Measurements from ENCODE around the gene C1QTNF3. TPM values are rescaled to one million over a fixed set of nuclear protein-coding genes. Genes with fewer than 3 reads are reported as not detected.

Gene C1QTNF3
- total RNA-seq, 2 donors from 2014 or later: 2.7 to 4.6 TPM

DNA sequence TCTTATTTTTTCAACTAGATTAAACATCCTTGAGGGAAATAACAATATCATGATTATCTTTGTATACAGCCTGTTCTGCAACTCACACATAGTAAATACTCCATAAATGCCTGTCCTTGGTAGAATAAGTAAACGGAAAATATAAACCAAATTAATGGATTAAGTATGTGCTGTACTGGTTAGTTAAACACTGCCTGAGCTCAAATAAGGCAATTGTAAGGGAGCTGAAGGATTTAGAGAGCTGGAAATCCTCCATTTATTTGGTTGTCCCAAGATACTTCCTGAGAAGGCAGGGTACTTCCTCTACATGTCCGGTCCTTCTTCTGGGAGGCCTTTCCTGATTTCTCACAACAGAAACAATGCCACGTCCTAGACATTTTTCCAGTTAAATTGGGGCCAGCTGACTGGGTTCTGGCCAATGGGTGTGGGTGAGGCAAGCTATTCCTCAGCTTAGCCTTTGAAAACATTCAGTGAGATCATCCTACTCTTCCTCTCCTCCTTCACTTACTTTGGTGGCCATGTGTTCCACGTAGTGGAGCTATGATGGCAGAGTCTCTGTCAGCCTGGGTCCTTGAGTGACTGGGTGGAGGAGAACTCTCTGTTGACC lies 8.5 kb upstream of the C1QTNF3 start:
- H3K9ac ChIP-seq (ENCODE audit: low read depth in 2 of 2, low read length in 2 of 2): no peak overlapping the region
- H3K4me3 ChIP-seq: no peak overlapping the region
- intact Hi-C loops (cut with DNase I): no loop called here

DNA sequence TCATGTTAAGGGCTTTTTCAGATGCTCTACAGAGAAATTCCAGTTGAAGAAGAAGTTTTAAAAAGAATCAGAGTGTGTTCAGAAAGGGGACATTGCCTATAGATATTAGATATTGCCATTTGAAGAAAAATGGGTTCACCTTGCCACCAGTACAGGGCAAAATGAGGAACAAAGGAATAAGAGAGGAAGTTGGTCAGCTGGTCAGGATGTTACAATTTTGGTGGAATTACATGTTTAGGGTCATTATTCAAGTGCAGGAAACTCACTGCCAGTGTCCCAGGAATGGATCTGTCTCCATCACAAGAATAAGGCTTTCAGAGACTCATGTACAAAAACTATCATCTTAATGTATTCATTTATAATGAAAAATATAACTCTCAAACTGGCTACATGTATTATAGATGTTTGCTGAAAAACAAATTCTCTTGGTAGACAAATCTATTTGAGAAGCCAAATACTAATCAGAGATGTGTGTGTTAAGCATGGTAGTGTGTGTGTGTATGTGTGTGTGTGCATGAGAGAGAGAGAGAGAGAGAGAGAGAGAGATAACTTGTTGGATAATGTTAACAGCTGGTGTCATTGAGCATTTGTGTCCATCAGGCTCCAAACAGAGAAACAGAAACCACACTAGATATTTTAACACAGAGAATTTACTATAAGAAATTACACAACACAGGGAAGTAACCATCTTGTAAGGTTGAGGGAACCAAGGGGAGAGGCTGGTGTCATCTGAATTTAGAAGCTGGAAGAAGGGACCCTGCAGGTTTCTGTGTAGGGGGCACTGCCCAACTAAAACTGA lies 5.0 kb upstream of the C1QTNF3 start:
- Histone ChIP-seq H3K4me3 (no peak overlapping the region), H3K9me3 (no peaks in the 10 kb centered on the region), H3K36me3 (no peaks in the 10 kb centered on the region), H3K9ac (ENCODE audit: low read depth in 2 of 2, low read length in 2 of 2) (no peak overlapping the region), H3K4me1 (no peaks in the 10 kb centered on the region), H3K27me3 (no peaks in the 10 kb centered on the region), H3K27ac (no peak overlapping the region)
- DNase-seq: no peak
- intact Hi-C loops (cut with DNase I): no loop called here
- TF ChIP-seq, protein P1, sequence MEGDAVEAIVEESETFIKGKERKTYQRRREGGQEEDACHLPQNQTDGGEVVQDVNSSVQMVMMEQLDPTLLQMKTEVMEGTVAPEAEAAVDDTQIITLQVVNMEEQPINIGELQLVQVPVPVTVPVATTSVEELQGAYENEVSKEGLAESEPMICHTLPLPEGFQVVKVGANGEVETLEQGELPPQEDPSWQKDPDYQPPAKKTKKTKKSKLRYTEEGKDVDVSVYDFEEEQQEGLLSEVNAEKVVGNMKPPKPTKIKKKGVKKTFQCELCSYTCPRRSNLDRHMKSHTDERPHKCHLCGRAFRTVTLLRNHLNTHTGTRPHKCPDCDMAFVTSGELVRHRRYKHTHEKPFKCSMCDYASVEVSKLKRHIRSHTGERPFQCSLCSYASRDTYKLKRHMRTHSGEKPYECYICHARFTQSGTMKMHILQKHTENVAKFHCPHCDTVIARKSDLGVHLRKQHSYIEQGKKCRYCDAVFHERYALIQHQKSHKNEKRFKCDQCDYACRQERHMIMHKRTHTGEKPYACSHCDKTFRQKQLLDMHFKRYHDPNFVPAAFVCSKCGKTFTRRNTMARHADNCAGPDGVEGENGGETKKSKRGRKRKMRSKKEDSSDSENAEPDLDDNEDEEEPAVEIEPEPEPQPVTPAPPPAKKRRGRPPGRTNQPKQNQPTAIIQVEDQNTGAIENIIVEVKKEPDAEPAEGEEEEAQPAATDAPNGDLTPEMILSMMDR (IDR thresholded peaks at IDR 0.05): no peak

More for the DNA sequence above, 8.5 kb upstream of the C1QTNF3 start:
- Histone ChIP-seq H3K9me3 (no peaks in the 10 kb centered on the region), H3K27ac (no peak overlapping the region), H3K4me1 (no peaks in the 10 kb centered on the region), H3K27me3 (no peaks in the 10 kb centered on the region), H3K36me3 (no peaks in the 10 kb centered on the region)
- DNase-seq: no peak
- TF ChIP-seq, protein P1 (IDR thresholded peaks at IDR 0.05): no peak

DNA sequence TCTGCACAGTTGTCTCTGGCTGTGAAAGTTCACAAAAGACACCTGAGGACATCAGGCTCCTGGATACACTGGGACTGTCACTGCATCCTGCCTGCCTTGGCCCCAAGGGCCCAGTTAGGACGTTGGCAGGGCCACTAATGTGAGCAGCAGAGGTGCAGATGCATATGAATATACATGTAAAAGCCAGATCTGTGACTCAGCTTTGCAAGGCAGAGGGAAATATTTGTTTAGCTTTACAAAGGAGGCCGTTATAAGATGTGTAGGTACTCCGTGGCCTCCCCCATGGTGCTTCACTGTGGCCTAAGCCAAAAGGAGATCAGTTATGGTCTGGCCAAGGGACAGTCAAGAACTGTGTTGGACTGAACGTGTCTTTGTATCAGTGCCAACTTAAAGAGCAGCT lies 4.1 kb upstream of the C1QTNF3 start:
- H3K9me3 ChIP-seq: no peaks in the 10 kb centered on the region
- no peak overlapping the region for H3K4me3 ChIP-seq
- intact Hi-C loops (cut with DNase I): no loop called here
- H3K9ac ChIP-seq (ENCODE audit: low read depth in 2 of 2, low read length in 2 of 2): no peak overlapping the region
- TF ChIP-seq, protein P1 (IDR thresholded peaks at IDR 0.05): no peak
- no peak for DNase-seq
- H3K27ac ChIP-seq: no peak overlapping the region
- no peaks in the 10 kb centered on the region for H3K36me3 ChIP-seq
- no peaks in the 10 kb centered on the region for H3K4me1 ChIP-seq
- no peaks in the 10 kb centered on the region for H3K27me3 ChIP-seq

DNA sequence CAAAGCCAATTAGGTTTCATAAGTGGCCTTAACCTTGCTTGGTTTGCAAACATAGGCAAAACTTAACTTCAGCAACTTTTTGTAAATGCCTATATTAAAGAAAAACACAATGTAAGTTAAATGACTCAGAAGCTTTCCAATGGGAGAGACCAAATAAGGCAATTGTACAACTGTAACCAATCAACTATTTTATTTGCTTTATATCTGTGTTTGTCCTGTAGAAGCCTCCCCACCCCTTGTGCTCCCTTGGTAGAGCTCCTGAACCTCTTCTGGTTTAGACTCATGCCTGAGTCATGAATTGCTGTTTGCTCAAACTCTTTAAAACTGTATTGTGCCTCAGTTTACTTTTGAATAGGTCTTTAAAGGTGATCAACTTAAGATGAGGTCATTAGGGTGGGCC lies 3.0 kb upstream of the C1QTNF3 start:
- Histone ChIP-seq H3K9ac (ENCODE audit: low read depth in 2 of 2, low read length in 2 of 2) (no peak overlapping the region), H3K9me3 (no peaks in the 10 kb centered on the region), H3K27me3 (no peaks in the 10 kb centered on the region), H3K4me1 (no peaks in the 10 kb centered on the region), H3K36me3 (no peaks in the 10 kb centered on the region), H3K4me3 (no peak overlapping the region), H3K27ac (no peak overlapping the region)
- TF ChIP-seq, protein P1 (IDR thresholded peaks at IDR 0.05): no peak
- no peak for DNase-seq
- intact Hi-C loops (cut with DNase I): no loop called here

DNA sequence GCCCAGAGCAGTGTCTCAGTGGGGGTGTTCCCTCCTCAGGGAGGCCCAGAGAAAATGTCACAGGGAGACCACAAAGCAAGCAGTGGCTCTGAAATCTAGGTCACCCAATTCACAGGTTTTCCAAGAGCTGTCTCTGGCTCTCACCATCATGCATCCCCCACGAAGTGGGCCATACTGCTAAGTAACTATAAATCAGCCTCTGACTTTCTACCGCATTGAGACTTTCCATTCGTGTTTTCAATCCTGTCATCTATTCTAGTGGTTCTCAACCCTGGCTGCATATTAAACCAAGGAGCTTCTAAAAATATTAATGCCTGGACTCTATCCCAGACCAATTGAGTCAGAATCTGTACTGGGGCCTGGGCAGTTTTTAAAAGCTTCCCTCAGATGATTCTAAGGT lies 2.0 kb upstream of the C1QTNF3 start:
- H3K27me3 ChIP-seq: no peaks in the 10 kb centered on the region
- H3K27ac ChIP-seq: no peak overlapping the region
- no peaks in the 10 kb centered on the region for H3K36me3 ChIP-seq
- TF ChIP-seq, protein P1 (IDR thresholded peaks at IDR 0.05): no peak
- no peaks in the 10 kb centered on the region for H3K9me3 ChIP-seq
- H3K9ac ChIP-seq (ENCODE audit: low read depth in 2 of 2, low read length in 2 of 2): no peak overlapping the region
- H3K4me1 ChIP-seq: no peaks in the 10 kb centered on the region
- no peak for DNase-seq
- H3K4me3 ChIP-seq: no peak overlapping the region
- intact Hi-C loops (cut with DNase I): no loop called here

Measured in colonic mucosa (tissue), 4 donors.